Loucy (cell line): ENCODE data around the gene OR12D3.

Source experiments
- H2AFZ ChIP-seq: fragments of 200-600 bp; sonication (generic); 2 replicates; pipeline ENCODE4 v1.6.0; 2016; ENCODE audit warnings: antibody characterized with exemption, mild to moderate bottlenecking, low read length, moderate library complexity
- H3F3A ChIP-seq: fragments of 200-600 bp; 2 replicates; pipeline ENCODE4 v1.6.0; 2016; ENCODE audit warnings: antibody characterized with exemption, low read depth, mild to moderate bottlenecking
- H3K27me3 ChIP-seq: fragments of 200-600 bp; sonication (generic); 2 replicates; pipeline ENCODE4 v1.6.1; 2014; ENCODE audit warnings: low read length, mild to moderate bottlenecking; ENCODE audit not compliant: insufficient read depth, poor library complexity, severe bottlenecking
- H3K36me3 ChIP-seq: fragments of 200-600 bp; sonication (generic); 2 replicates; pipeline ENCODE4 v1.6.1; 2016; ENCODE audit warnings: low read length; ENCODE audit not compliant: insufficient read depth
- H3K4me1 ChIP-seq: fragments of 200-600 bp; sonication (generic); 2 replicates; pipeline ENCODE4 v1.5.1; 2014; ENCODE audit warnings: low read length, mild to moderate bottlenecking; ENCODE audit not compliant: insufficient read depth, poor library complexity, severe bottlenecking
- H3K4me2 ChIP-seq: fragments of 200-600 bp; sonication (generic); 2 replicates; pipeline ENCODE4 v1.6.0; 2014; ENCODE audit warnings: antibody characterized with exemption, low read length, low read depth, mild to moderate bottlenecking; ENCODE audit not compliant: poor library complexity, severe bottlenecking
- H3K4me3 ChIP-seq: fragments of 200-600 bp; sonication (generic); 2 replicates; pipeline ENCODE4 v1.5.1; 2014; ENCODE audit warnings: low read length, mild to moderate bottlenecking, mixed read lengths; ENCODE audit not compliant: poor library complexity, severe bottlenecking
- H3K79me2 ChIP-seq: fragments of 200-600 bp; sonication (generic); 2 replicates; pipeline ENCODE4 v1.6.1; 2014; ENCODE audit warnings: low read length; ENCODE audit not compliant: insufficient read depth
- H3K9ac ChIP-seq: fragments of 200-600 bp; sonication (generic); 2 replicates; pipeline ENCODE4 v1.6.0; 2014; ENCODE audit warnings: mild to moderate bottlenecking, low read depth, low read length, moderate library complexity; ENCODE audit not compliant: poor library complexity, severe bottlenecking
- H3K9me2 ChIP-seq: fragments of 200-600 bp; sonication (generic); replicated peaks from 2 replicates; pipeline ENCODE4 v1.6.1; 2016; ENCODE audit warnings: low read depth, low read length, mixed read lengths
- H3K9me3 ChIP-seq: fragments of 200-600 bp; sonication (generic); 2 replicates; pipeline ENCODE4 v1.6.1; 2014; ENCODE audit warnings: mild to moderate bottlenecking, antibody characterized with exemption, low read length, low read depth; ENCODE audit not compliant: insufficient read depth
- H4K20me1 ChIP-seq: fragments of 200-600 bp; sonication (generic); 2 replicates; pipeline ENCODE4 v1.6.0; 2014; ENCODE audit warnings: antibody characterized with exemption, low read length, mild to moderate bottlenecking; ENCODE audit not compliant: insufficient read depth, poor library complexity, severe bottlenecking
- CTCF ChIP-seq: fragments of 200-600 bp; sonication (generic); conservative IDR thresholded peaks from 2 replicates; pipeline ENCODE4 v1.5.1; 2014; ENCODE audit warnings: mild to moderate bottlenecking, antibody characterized with exemption, low read length
- EZH2phosphoT487 ChIP-seq: fragments of 200-600 bp; IDR thresholded peaks from 2 replicates; pipeline ENCODE4 v1.6.1; 2018; ENCODE audit warnings: antibody characterized with exemption, mild to moderate bottlenecking, moderate library complexity, borderline replicate concordance

The OR12D3 gene

GRCh38 chr6:29376003-29376402, 912 bp upstream of the OR12D3 start:
- TF ChIP-seq CTCF (0 out of 2 replicates have a peak, but pooled peaks have one; percentile 39), EZH2phosphoT487 (no peak)
- Histone ChIP-seq H3K79me2 (no peaks in the 10 kb centered on the region), H3F3A (no peaks in the 10 kb centered on the region), H3K9me3 (no peaks in the 10 kb centered on the region), H3K4me1 (no peaks in the 10 kb centered on the region), H3K27me3 (no peaks in the 10 kb centered on the region), H3K4me3 (no peak overlapping the region), H2AFZ (no peak overlapping the region), H3K36me3 (no peaks in the 10 kb centered on the region), H3K9me2 (no peaks in the 10 kb centered on the region), H4K20me1 (no peaks in the 10 kb centered on the region), H3K4me2 (no peak overlapping the region), H3K9ac (no peak overlapping the region)

- no peaks in the 10 kb centered on the region for H3K79me2 ChIP-seq
- no peak within 1 kb of the TSS for H3K4me3 ChIP-seq
- H2AFZ ChIP-seq: no peak within 1 kb of the TSS
- no peak within 1 kb of the TSS for H3K4me2 ChIP-seq
- no peaks in the 10 kb centered on the region for H3K4me1 ChIP-seq
- H4K20me1 ChIP-seq: no peaks in the 10 kb centered on the region
- H3K9me3 ChIP-seq: no peaks in the 10 kb centered on the region
- H3K27me3 ChIP-seq: no peaks in the 10 kb centered on the region
- H3K9ac ChIP-seq: no peak within 1 kb of the TSS
- no peak for TF ChIP-seq CTCF
- TF ChIP-seq EZH2phosphoT487: no peak
- H3K36me3 ChIP-seq: no peaks in the 10 kb centered on the region
- no peaks in the 10 kb centered on the region for H3F3A ChIP-seq
- H3K9me2 ChIP-seq: no peaks in the 10 kb centered on the region
Measured at GRCh38 chr6:29368765-29369164, 6.3 kb downstream of the OR12D3 start, which contains the start of gene OR5V1. TSS of gene OR5V1 (minus strand) at chr6:29368865. CDS start at chr6:29356195, 12,670 bp downstream.

GRCh38 chr6:29355603-29356002, 19.5 kb downstream of the OR12D3 start:
- no peaks in the 10 kb centered on the region for H3K79me2 ChIP-seq
- no peaks in the 10 kb centered on the region for H4K20me1 ChIP-seq
- H3K9ac ChIP-seq: no peak overlapping the region
- H3K36me3 ChIP-seq: no peaks in the 10 kb centered on the region
- no peaks in the 10 kb centered on the region for H3K27me3 ChIP-seq
- no peak overlapping the region for H2AFZ ChIP-seq
- H3K4me1 ChIP-seq: no peaks in the 10 kb centered on the region
- no peak overlapping the region for H3K4me3 ChIP-seq
- no peaks in the 10 kb centered on the region for H3K9me2 ChIP-seq
- no peaks in the 10 kb centered on the region for H3F3A ChIP-seq
- H3K9me3 ChIP-seq: no peaks in the 10 kb centered on the region
- TF ChIP-seq EZH2phosphoT487: no peak
- TF ChIP-seq CTCF: peak; percentile 54
- no peak overlapping the region for H3K4me2 ChIP-seq
